PC-3 (cell line): ENCODE data around the gene LMX1A.

Source experiments
- EZH2 ChIP-seq: fragments of 300-600 bp; sonication (generic); IDR thresholded peaks from one replicate; pipeline ENCODE4 v1.6.1; 2017; ENCODE audit warnings: antibody characterized with exemption, mild to moderate bottlenecking, low read length; ENCODE audit not compliant: unreplicated experiment
- EZH2phosphoT487 ChIP-seq: fragments of 300-600 bp; sonication (generic); IDR thresholded peaks from 2 replicates; pipeline ENCODE4 v1.6.1; 2018; ENCODE audit warnings: mild to moderate bottlenecking, antibody characterized with exemption, low read length, borderline replicate concordance
- TF ChIP-seq, protein P1 (sequence below): fragments of 300-600 bp; sonication (generic); conservative IDR thresholded peaks from 2 replicates; pipeline ENCODE4 v1.5.1; 2017; ENCODE audit warnings: antibody characterized with exemption, low read depth, mild to moderate bottlenecking, low read length

DNA sequence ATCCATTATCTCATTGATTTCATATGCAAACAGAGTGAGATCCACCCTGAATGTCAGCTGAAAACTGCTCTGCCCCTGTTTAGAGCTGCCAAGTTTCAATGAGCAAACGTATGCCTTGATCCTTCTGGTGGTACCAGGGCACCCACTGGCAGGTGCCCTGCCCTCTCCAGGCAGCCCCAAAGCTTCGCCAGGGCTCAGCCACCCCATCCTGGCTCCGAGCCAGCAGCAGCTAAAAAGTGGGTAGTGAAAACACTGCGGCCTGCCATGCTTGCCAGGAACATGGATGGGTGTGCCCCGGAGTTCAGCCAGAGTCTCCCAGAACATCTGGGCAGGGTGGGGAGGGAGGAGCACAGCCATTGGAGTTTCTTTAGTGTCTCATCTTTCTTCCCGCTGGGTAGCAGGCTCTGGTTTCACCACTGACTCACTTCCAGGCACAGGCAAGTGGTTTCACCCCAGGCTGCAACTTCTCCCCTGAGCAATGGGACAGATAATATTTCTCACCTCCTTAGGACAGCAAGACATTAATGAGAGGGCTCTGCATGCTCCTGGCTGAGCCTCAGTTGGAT is 8.1 kb upstream of the LMX1A start:
- TF ChIP-seq, protein P1, sequence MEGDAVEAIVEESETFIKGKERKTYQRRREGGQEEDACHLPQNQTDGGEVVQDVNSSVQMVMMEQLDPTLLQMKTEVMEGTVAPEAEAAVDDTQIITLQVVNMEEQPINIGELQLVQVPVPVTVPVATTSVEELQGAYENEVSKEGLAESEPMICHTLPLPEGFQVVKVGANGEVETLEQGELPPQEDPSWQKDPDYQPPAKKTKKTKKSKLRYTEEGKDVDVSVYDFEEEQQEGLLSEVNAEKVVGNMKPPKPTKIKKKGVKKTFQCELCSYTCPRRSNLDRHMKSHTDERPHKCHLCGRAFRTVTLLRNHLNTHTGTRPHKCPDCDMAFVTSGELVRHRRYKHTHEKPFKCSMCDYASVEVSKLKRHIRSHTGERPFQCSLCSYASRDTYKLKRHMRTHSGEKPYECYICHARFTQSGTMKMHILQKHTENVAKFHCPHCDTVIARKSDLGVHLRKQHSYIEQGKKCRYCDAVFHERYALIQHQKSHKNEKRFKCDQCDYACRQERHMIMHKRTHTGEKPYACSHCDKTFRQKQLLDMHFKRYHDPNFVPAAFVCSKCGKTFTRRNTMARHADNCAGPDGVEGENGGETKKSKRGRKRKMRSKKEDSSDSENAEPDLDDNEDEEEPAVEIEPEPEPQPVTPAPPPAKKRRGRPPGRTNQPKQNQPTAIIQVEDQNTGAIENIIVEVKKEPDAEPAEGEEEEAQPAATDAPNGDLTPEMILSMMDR = no peak
- TF ChIP-seq EZH2phosphoT487 (no peak), EZH2 (no peak)
